SU-DHL-6 (cell line): Measurements from ENCODE around the gene SUSD6.

ENCODE experiments used
- EZH2phosphoT487 ChIP-seq: fragments of 200-600 bp; sonication (generic), shearing (Covaris generic); conservative IDR thresholded peaks from 2 replicates; pipeline ENCODE4 v1.6.1; 2018; ENCODE audit warnings: mild to moderate bottlenecking, antibody characterized with exemption, low read length, moderate library complexity, mixed read lengths
- TF ChIP-seq, protein P1 (sequence below): fragments of 200-600 bp; sonication (generic); IDR thresholded peaks from one replicate; pipeline ENCODE4 v1.5.1; 2017; ENCODE audit warnings: antibody characterized with exemption, mild to moderate bottlenecking, low read length, moderate library complexity; ENCODE audit not compliant: insufficient read depth, poor library complexity, severe bottlenecking

DNA sequence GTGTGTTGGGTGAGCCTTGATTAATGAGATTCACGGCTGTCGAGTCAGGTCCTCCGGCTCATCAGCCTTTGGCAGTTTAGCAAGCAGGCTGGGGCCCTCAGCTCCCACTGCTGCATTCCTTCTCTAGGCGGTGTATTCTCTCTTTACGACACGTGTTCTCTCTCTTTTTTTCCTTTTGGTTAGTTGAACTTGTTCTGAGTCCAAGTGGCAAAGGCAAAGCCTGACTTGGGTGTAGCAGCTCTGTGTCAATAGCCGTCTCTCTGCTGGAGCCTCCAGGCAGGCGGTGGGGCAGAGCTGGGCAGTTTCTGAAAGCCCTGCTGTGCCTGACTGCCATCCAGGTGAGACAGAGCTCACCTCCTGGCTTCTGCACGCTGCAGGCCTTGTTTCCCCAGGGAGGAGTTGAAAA, 46.6 kb downstream of the SUSD6 start:
- TF ChIP-seq, protein P1, sequence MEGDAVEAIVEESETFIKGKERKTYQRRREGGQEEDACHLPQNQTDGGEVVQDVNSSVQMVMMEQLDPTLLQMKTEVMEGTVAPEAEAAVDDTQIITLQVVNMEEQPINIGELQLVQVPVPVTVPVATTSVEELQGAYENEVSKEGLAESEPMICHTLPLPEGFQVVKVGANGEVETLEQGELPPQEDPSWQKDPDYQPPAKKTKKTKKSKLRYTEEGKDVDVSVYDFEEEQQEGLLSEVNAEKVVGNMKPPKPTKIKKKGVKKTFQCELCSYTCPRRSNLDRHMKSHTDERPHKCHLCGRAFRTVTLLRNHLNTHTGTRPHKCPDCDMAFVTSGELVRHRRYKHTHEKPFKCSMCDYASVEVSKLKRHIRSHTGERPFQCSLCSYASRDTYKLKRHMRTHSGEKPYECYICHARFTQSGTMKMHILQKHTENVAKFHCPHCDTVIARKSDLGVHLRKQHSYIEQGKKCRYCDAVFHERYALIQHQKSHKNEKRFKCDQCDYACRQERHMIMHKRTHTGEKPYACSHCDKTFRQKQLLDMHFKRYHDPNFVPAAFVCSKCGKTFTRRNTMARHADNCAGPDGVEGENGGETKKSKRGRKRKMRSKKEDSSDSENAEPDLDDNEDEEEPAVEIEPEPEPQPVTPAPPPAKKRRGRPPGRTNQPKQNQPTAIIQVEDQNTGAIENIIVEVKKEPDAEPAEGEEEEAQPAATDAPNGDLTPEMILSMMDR: no peak
- TF ChIP-seq EZH2phosphoT487: no peak
